Measurements from ENCODE around the gene MBD1.
"Not testable (repeated sequence)": the region's sequence is repeated elsewhere in the genome, so short reads cannot be mapped to it uniquely, and the experiment has no call there.

MBD1 gene, protein sequence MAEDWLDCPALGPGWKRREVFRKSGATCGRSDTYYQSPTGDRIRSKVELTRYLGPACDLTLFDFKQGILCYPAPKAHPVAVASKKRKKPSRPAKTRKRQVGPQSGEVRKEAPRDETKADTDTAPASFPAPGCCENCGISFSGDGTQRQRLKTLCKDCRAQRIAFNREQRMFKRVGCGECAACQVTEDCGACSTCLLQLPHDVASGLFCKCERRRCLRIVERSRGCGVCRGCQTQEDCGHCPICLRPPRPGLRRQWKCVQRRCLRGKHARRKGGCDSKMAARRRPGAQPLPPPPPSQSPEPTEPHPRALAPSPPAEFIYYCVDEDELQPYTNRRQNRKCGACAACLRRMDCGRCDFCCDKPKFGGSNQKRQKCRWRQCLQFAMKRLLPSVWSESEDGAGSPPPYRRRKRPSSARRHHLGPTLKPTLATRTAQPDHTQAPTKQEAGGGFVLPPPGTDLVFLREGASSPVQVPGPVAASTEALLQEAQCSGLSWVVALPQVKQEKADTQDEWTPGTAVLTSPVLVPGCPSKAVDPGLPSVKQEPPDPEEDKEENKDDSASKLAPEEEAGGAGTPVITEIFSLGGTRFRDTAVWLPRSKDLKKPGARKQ

DNA sequence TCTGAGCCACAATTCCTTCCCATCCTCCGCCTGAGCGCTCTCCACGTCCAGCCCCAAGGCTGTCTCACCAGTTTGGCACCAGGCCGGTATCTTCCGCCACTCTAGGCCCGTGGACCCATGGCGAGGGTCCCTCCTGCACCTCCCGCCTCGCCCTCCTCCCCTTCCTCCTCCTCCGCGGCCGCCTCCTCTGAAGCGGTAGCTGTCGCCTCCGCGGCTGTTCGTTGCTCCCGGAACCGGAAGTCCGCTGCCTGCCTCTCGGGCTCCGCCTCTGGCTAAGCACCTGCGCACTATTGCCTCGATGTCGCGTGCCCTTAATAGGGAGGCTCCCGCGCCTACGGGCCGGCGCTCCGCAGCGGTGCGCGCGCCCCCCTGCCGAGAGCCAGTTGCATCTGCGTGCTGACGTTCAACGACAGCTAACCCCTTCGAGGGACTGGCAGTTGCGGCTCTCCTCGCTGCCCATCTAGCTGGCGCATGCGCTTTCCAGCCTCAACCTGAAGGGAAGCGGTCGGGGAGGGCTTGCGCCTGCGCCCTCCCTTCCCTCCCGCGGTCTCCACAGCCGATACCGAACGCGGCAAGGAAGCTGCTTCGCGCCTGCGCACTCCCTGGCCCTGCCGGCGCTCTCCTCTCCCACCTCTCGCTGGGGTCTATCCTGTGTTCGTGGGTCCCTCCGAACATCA, at the start of gene MBD1:
TSS of gene MBD1 (minus strand) at position 229 of the 677 bp plus-strand sequence. CDS start 1,531 bp downstream, outside the sequence.
- peak; percentile 98 to 99 for DNase-seq

DNA sequence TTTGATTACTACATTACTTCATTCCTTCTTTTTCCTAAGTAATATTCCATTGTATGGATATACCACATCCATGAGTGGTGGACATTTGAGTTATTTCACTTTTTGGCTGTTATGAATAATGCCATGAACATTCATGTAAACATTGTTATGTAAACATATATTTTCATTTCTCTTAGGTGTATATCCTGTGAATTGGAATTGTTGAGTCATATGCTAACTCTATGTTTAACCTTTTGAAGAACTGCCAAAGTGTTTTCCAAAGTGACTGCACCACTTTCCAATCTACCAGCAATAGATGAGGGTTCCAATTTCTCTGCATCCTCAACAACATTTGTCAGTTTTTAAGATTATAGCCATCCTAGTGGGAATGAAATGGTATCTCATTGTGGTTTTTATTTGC, 48.9 kb upstream of the MBD1 start:
- DNase-seq: no peak

DNA sequence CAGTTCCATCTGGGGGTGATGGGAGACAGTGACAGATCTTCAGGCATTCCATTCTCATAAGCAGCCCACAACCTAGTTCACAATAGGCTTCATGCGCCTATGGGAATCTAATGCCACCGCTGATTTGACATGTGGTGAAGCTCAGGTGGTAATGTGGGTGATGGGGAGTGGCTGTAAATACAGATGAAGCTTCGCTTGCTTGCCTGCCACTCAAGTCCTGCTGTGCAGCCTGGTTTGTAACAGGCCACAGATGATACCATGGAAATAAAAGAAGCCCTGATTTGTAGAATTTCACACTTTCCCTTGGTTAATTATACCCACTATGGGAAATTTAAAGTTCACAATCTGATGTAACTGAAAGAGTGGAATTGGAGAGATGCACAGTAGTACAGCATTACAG, 46.7 kb upstream of the MBD1 start:
- DNase-seq: no peak

DNA sequence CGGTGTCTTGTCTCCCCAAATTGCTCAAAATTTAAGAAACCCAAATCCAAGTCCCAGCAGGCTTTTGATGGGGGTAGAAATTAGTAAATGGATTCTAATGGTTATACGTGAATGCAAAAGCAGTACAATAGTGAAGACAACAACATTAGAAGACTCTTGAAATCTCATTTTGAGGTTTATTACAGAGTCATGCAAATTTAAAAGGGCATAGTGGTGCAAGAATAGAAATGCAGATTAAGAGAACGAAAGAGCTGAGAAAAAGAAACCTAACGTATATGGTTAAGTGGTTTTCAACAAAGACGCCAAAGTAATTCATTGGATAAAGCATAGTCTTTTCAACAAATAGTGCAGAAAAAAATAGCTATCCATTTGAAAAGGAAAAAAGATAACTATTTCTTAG, 39.4 kb upstream of the MBD1 start:
- no peak for DNase-seq

DNA sequence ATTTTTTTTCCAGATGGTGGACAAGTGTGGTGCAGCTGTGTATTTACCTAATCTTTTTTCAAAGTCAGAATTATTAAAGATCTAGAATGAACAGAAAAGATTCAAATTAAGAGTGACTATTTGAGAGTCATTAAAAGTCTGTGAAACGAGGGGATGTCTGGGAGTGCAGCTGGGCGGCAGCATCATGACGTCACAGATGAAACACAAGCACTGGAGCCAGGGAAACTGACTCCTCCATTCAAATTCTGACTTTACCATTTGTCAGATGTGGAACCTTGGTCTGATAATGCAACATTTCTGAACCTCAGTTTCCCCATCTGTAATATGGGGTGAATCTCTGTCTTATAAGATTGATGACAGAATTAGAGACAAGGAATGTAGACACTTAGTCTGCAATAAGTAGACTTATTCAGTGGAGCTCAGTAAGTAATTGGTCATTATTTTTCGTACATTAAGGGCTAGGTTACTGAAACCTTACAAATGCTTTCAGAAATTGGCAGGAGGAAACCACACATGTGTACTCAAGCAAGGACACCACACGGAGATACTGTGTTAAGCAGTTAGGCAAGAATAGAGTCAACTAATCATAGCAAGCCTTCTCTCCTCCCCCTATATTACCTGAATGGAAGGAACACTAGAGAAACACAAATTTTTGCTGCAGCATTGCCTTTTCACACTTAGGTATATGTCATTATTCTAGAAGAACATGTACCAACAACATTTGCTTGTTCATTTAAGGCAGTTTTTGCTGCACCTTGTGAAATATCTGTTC, 34.0 kb upstream of the MBD1 start:
- no peak for DNase-seq

DNA sequence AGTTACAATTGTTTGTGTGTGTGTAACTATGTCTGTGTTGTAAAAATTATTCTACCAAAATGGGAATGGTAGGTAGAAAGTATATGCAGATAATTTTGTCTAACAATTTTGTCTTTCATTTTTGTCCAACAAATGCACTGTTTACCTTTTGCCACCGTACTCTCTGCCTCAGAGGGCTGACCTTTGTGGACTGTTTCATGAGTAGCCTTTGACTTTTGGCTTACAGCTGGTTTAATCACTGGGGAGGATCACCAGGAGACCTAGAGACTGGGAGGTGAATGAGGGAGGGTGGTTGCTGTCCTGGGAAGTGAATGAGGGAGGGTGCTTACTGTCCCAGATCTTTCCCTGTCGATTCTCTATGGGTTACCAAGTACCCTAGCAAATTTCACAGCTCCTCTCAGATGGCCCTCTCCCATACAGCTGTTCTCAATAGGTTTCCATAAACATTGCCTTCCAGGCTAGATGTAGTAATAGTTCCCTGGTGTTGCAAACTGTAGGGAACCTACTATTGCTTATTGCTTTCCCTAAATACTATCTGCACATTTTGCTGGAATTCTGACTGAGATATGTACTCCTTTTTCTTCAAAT, 32.6 kb upstream of the MBD1 start:
- no peak for DNase-seq

DNA sequence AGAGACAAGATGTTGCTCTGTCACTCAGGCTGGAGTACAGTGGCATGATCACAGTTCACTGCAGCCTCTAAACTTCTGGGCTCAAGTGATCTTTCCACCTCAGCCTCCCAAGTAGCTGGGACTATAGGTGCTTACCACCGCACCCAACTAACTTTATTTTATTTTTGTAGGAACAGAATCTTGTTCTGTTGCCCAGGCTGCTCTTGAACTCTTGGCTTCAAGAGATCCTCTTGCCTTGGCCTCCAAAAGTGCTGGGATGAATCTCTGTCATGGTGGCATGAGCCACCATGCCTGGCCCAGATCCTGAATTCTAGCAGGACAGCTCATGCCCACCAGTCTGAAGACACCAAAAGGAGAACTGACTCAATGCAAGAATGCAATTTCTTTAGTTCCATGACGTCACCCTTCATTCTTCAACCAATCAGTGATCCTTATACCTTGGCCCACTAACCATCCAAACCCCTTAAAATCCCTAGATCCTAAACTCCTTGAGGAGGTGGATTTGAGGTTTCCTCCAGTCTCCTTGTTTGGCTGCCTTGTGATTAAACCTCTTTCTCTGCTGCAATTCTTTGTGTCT, 31.8 kb upstream of the MBD1 start:
- DNase-seq: no peak

DNA sequence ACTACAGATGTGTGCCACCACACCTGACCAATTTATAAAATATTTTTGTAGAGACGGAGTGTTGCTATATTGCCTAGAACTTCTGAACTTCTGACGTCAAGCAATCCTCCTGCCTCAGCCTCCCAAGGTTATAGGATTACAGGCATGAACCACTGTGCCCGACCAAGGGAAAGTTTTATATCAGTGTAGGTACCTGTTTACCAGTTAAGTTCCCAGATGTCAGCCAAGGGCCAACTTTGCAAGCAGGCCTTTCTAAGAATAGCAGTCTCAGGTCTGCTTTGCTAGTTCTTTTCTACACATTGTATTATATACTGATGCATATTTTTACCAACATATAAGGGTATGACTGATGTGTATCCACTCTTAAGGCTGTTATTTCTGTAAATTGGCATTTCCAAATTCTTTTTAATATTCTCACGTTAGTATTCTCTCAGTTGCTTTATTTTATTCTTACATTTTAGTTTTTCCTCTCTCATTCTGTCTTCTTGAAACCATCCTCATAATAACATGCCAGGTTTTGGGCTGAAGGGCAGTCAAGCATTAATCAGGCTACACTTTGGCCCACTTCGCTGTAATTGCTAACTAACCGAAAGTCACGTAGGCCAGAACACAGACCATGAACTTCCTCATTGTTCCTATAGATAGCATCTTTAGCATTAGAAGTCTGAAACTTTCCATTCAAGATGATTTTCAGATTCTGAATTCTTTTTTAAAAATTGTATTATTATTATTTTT, 31.1 kb upstream of the MBD1 start:
- DNase-seq: no peak

DNA sequence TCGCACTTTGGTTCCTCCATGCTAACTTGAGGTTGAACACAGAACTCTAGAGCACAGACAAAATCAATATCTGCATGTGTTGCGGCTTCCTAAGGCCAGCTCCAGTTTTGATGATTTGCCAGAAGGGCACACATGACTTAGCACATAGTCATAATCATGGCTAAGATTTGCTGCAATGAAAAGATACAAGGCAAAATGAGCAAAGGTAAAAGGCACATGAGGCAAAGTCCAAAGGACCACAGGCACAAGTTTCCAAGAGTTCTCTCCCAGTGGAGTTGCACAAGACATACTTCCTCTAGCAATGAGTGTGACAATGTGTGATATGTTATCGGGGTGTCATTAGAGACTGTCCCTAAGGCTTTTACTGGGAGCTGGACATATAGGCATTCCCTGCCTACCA, 30.3 kb upstream of the MBD1 start:
- no peak for DNase-seq

DNA sequence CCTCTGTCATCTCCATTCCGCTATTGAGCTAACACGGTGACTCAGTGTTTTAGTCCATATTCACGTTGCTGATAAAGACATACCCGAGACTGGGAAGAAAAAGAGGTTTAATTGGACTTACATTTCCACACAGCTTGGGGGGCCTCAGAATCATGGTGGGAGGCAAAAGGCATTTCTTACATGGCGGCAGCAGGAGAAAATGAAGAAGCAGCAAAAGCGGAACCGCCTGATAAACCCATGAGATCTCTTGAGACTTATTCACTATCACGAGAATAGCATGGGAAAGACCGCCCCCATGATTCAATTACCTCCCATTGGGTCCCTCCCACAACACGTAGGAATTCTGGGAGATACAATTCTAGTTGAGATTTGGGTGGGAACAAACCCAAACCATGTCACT, 28.8 kb upstream of the MBD1 start:
- no peak for DNase-seq

DNA sequence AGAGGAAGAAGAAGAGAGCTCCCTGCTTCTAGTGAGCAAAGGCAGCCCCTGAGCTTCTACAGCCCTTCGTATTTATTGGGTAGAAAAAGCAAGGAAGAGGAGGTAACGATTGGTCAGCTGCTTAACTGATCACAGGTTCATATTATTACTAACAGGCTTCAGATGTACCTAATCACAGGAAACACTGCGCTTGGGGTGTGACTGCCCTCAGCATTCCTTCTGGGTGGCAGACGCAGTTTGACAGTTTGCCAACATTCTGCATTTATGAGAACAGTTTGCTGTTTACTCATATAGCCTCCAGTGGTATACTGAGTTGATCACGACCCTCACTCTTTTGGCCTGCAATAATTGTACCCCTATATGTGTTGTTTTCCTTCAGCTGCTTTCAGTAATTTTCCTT, 27.5 kb upstream of the MBD1 start:
- DNase-seq: not testable (repeated sequence)

DNA sequence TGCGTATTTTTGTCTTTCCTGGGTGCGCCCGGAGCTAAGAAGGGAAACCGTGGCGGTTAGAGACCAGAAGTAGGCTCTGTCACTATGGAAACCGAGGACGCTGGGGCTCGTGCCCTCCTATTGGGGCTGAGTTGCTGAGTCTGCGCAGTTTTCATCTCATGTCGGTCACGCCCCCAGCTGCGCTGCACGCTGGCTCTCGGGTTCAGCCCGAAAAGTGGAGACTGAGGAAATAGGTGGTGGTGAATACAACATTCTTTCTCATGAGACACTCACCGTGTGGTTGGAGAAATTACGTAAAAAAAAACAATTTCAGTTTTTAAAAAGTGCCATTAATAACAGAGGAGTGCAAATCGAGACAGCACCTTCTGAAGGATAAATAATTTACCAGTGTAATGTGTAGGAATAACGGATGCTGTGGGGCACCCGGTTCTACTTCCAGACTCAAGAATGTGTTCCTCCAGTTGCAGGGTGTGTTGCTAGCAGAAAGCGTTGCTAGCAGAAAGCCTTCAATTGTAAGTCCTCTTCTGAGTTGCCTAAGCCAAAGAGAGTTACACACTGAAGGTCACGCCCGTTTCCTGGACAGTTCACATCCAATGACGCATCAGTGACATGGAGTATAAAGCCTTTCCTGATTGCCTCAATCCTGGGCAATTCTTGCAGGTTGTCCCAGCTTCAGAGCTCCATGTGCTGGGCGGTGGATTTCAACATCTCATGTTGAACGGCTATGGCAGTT, 26.6 kb upstream of the MBD1 start:
- DNase-seq: peak; percentile 85 to 91

DNA sequence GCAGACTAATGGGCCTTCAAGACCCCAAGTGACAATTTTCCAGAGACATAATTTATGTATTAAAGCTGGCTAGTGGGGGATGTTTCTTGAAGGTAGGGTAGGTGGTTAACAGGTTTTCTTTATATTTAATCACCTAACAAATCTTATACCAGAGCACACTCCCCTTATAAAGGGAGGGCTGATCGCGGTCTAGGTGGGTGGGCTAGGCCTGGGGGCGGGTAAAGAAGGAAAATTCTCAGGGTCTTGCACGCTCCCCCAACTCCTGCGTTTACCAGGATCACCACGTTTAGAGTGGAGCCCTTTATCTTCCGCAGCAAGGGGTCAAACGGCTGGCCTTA, 26.0 kb upstream of the MBD1 start:
- DNase-seq: no peak

DNA sequence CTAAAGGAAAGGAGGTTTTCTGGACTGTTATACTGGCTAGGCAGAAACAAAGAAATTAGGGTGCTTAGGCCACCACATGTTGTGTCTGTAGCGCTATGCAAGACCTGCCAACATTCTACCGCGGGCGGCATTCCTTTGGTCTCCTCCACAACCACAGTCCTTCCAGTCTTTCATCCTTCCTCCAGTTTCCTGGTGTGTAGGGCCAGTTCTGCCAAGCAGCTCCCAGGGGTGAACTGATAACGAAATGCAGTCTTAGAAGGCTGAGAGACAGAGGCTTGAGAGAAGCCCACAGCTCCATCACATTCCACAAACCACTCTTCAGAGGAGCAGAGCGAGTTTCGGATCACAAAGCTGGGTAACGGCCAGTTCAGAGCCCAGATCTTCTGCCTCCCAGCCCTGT, 25.6 kb upstream of the MBD1 start:
- no peak for DNase-seq

DNA sequence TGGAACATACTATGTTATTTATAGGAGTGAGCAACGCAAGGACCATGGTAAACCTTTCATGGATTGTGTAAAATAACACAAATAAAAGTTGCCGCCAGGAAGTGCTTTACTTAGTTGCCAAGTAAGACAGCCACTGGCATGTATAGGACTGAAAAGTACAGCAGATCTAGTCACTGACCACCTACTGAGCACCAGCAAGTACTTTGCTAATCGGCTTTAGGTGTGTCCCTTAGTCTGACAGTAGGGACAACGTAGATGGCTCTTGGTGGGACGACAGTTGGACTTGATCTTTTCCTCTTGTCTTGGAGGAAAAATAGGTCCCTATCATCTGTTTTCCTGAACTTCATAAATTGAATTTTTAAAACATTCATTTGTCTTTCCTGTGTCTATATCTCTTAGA, 19.8 kb upstream of the MBD1 start:
- no peak for DNase-seq

DNA sequence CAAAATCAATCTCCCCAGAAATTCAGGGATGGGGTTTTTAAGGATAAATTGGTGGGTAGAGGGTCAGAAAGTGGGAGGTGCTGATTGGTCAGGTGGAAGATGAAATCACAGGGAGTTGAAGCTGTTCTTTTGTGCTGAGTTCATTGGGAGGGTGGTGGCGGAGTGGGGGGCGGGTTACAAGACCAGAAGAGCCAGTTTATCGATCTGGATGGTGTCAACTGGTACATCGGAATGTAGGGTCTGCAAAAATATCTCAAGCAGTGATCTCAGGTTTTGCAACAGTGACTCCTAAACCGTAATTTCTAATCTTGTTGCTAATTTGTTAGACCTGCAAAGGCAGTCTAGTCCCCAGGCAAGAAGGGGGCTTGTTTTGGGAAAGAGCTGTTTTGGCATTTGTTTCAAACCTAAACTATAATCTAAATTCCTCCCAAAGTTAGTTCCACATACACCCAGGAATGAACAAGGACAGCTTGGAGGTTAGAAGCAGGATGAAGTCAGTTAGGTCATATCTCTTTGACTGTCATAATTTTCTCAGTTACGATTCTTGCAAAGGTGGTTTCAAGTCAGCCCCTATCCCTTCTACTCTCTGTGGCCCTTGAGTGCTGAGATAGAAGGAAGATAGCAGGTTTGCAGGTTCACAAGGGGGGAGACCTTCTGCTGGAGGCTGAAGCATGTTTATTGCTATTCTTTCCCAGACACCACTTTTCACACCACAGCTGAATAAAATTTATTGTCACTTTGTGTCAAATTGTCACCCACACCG, 18.5 kb upstream of the MBD1 start:
- DNase-seq: no peak

DNA sequence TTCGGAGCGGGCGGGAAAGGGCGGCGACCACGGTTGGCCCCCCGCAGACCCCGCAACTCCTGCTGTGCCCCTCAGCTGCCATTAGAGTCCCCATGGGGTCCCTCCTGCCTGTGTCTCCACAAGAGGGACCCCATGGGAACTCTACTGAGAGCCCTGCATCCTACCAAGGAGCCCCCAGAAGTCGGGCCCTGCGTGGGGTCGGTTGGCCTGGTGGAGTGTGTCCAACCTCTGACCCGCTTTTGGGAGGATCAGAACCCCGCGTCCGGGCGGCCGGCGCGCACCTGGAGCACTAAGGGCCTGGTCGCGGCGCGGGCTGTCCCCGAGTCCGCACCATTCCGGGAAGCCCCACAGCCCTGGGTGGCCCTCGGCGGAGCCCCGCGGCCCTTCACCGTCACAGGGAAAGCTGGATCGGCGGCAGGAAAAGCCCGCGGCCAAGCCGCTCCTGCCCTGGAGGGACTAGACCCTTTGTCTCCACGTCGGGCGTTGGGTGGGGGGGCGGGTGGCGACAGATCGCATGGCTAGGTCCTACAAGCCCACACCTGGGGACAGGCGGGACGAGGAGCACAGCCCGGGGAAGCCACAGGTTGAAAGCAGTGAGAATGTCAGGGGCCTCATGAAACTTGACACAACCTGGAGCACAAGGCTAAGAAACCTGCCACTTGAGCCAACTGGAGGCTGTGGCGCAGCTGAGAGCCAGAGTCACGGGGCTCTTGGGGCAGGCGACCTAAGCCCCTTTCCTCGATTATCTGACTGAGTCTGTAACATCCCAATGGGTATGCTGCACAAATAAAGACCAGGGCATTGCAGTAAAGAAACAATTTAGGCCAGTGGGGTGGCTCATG, 17.3 kb upstream of the MBD1 start:
- no peak for DNase-seq

DNA sequence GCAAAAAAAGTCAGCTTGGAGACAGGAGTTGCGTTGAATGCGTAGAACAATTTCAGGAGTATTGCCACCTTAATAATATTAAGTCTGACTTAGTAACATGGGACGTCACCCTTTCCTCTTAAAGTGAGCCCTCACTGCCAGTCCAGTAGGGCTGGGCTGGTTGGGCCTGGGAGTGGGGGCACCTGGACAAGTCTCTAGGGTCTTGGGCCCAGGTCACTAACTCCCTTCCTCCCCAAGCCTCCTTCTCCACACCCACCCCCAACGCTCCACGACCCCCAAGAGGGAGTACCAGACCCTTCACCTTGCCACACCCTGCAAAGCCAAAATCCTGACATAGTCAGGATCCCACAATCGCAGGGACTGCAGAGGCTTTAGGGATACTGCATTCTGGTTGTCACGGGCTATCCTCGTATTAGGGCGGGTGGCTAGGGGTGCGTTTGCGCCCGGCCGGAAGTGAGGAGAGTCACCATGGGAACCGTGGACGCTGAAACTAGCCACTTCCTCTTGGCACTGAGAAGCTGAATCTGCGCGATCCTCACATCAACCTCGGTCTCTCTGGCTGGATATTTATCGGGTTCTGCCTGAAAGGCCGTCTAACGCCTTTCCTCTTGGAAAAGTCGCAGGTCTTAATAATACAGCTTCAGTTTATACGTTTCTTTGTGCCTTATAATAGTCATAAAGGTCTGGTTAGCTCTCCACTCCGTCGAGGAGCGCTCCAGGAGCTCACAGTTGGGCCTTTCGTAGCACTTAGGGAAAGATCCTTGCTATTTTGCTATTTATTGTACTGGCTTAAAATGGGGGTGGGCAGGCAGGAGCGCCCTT, 16.5 kb upstream of the MBD1 start:
- DNase-seq: peak; percentile 60 to 65

DNA sequence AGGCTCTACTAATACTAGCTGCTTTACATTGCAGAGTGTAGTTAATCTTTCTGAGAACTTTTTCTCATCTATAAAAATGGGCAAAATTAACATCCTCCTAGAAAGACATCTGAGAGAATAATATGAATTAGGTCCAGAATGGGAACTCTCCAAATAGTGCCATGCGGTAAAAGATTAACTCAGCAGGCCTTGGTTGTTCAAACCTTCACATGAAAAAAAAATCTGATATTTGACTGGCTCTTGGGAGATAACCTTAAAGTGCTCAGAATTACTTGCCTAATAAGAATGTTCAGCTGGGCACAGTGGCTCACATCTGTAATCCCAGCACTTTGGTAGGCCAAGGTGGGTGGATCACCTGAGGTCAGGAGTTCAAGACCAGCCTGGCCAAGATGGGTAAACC, 11.7 kb upstream of the MBD1 start:
- no peak for DNase-seq

Measured in NCI-H1930 (cell line).